Neuron (in vitro differentiated cells): ENCODE data around the gene PANX2.

Experiments used
- H2AFZ ChIP-seq: one replicate; pipeline ENCODE4 v1.6.1; 2013; ENCODE audit warnings: low read depth, mild to moderate bottlenecking, inconsistent platforms, low read length, moderate library complexity
- H3K27me3 ChIP-seq: one replicate; pipeline ENCODE4 v1.6.1; 2013; ENCODE audit warnings: low read length; ENCODE audit not compliant: insufficient read depth
- H3K36me3 ChIP-seq: one replicate; pipeline ENCODE4 v1.6.1; 2013; ENCODE audit warnings: low read length; ENCODE audit not compliant: insufficient read depth
- H3K4me1 ChIP-seq: one replicate; pipeline ENCODE4 v1.6.1; 2013; ENCODE audit warnings: low read length; ENCODE audit not compliant: insufficient read depth
- H3K4me3 ChIP-seq: 2 replicates; pipeline ENCODE4 v1.5.1; 2013; ENCODE audit warnings: mild to moderate bottlenecking, low read length, moderate library complexity
- H3K9me3 ChIP-seq: one replicate; pipeline ENCODE4 v1.6.1; 2013; ENCODE audit warnings: low read length

The PANX2 gene

GRCh38 chr22:50169774-50170341 lies 673 bp upstream of the PANX2 start:
- H3K9me3 ChIP-seq = peaks cover 2% of the 10 kb centered on the region
- H3K4me3 ChIP-seq = peak overlapping the region; percentile 43
- H3K27me3 ChIP-seq = peaks cover 38% of the 10 kb centered on the region
- H3K4me1 ChIP-seq = peaks cover 6% of the 10 kb centered on the region
- no peaks in the 10 kb centered on the region for H3K36me3 ChIP-seq
- H2AFZ ChIP-seq = no peak overlapping the region

- Histone ChIP-seq H3K4me3 (peak overlapping the region; percentile 54), H3K4me1 (peaks cover 6% of the 10 kb centered on the region), H3K27me3 (peaks cover 35% of the 10 kb centered on the region), H3K9me3 (no peaks in the 10 kb centered on the region), H3K36me3 (no peaks in the 10 kb centered on the region), H2AFZ (no peak overlapping the region)
Measured at GRCh38 chr22:50171319-50171964, 911 bp downstream of the PANX2 start.

- H3K9me3 ChIP-seq = no peaks in the 10 kb centered on the region
- peaks cover 35% of the 10 kb centered on the region for H3K27me3 ChIP-seq
- H3K4me1 ChIP-seq = peaks cover 6% of the 10 kb centered on the region
- H3K36me3 ChIP-seq = no peaks in the 10 kb centered on the region
- H2AFZ ChIP-seq = no peak overlapping the region
- H3K4me3 ChIP-seq = no peak overlapping the region
Measured at GRCh38 chr22:50171965-50172421, 1.5 kb downstream of the PANX2 start.

GRCh38 chr22:50173311-50173982 lies 2.9 kb downstream of the PANX2 start:
- Histone ChIP-seq H3K4me3 (no peak overlapping the region), H2AFZ (no peak overlapping the region), H3K4me1 (peaks cover 6% of the 10 kb centered on the region), H3K27me3 (peaks cover 35% of the 10 kb centered on the region), H3K9me3 (peaks cover 4% of the 10 kb centered on the region), H3K36me3 (no peaks in the 10 kb centered on the region)

- Histone ChIP-seq H3K4me3 (no peak overlapping the region), H3K27me3 (peaks cover 33% of the 10 kb centered on the region), H3K9me3 (peaks cover 4% of the 10 kb centered on the region), H3K4me1 (peaks cover 6% of the 10 kb centered on the region), H3K36me3 (no peaks in the 10 kb centered on the region), H2AFZ (no peak overlapping the region)
Measured at GRCh38 chr22:50173983-50174355, 3.4 kb downstream of the PANX2 start.

GRCh38 chr22:50174382-50175190 lies 4.1 kb downstream of the PANX2 start:
- no peak overlapping the region for H2AFZ ChIP-seq
- no peak overlapping the region for H3K4me3 ChIP-seq
- H3K36me3 ChIP-seq = no peaks in the 10 kb centered on the region
- H3K9me3 ChIP-seq = peaks cover 4% of the 10 kb centered on the region
- peaks cover 28% of the 10 kb centered on the region for H3K27me3 ChIP-seq
- H3K4me1 ChIP-seq = peaks cover 2% of the 10 kb centered on the region

GRCh38 chr22:50175191-50175461 lies 4.6 kb downstream of the PANX2 start:
- peaks cover 28% of the 10 kb centered on the region for H3K27me3 ChIP-seq
- no peak overlapping the region for H3K4me3 ChIP-seq
- H3K4me1 ChIP-seq = peaks cover 2% of the 10 kb centered on the region
- no peak overlapping the region for H2AFZ ChIP-seq
- no peaks in the 10 kb centered on the region for H3K36me3 ChIP-seq
- H3K9me3 ChIP-seq = peaks cover 4% of the 10 kb centered on the region

- Histone ChIP-seq H3K4me1 (no peaks in the 10 kb centered on the region), H3K36me3 (no peaks in the 10 kb centered on the region), H2AFZ (no peak overlapping the region), H3K9me3 (peaks cover 4% of the 10 kb centered on the region), H3K4me3 (no peak overlapping the region), H3K27me3 (peaks cover 22% of the 10 kb centered on the region)
Measured at GRCh38 chr22:50175921-50176849, 5.7 kb downstream of the PANX2 start.

- H3K9me3 ChIP-seq = peaks cover 4% of the 10 kb centered on the region
- H3K4me3 ChIP-seq = no peak overlapping the region
- H3K36me3 ChIP-seq = no peaks in the 10 kb centered on the region
- H2AFZ ChIP-seq = no peak overlapping the region
- no peaks in the 10 kb centered on the region for H3K4me1 ChIP-seq
- H3K27me3 ChIP-seq = peaks cover 14% of the 10 kb centered on the region
Measured at GRCh38 chr22:50176850-50177536, 6.5 kb downstream of the PANX2 start.

- Histone ChIP-seq H3K36me3 (no peaks in the 10 kb centered on the region), H3K27me3 (peaks cover 9% of the 10 kb centered on the region), H3K4me3 (no peak overlapping the region), H3K9me3 (peaks cover 4% of the 10 kb centered on the region), H3K4me1 (no peaks in the 10 kb centered on the region), H2AFZ (no peak overlapping the region)
Measured at GRCh38 chr22:50177537-50178470, 7.3 kb downstream of the PANX2 start.

- Histone ChIP-seq H3K27me3 (peaks cover 6% of the 10 kb centered on the region), H3K36me3 (no peaks in the 10 kb centered on the region), H3K4me1 (no peaks in the 10 kb centered on the region), H3K9me3 (peaks cover 4% of the 10 kb centered on the region), H2AFZ (no peak overlapping the region), H3K4me3 (no peak overlapping the region)
Measured at GRCh38 chr22:50178471-50178864, 7.9 kb downstream of the PANX2 start.
